HL-60/S4 treated with phorbol 12-myristate 13-acetate at 8.2 ng/mL for 4 days and 3 days (cell line): ENCODE data around the gene ERVK3-1.
"Not testable (repeated sequence)": the region's sequence is repeated elsewhere in the genome, so short reads cannot be mapped to it uniquely, and the experiment has no call there.

ENCODE experiments used
- in situ Hi-C: fragments of 300-500 bp; cut with MboI; formaldehyde crosslinking; loops from 2 replicates; pipeline ENCODE4 v1.15.0; 2022; ENCODE audit warnings: low sequenced_read_pairs

ERVK3-1 gene

DNA sequence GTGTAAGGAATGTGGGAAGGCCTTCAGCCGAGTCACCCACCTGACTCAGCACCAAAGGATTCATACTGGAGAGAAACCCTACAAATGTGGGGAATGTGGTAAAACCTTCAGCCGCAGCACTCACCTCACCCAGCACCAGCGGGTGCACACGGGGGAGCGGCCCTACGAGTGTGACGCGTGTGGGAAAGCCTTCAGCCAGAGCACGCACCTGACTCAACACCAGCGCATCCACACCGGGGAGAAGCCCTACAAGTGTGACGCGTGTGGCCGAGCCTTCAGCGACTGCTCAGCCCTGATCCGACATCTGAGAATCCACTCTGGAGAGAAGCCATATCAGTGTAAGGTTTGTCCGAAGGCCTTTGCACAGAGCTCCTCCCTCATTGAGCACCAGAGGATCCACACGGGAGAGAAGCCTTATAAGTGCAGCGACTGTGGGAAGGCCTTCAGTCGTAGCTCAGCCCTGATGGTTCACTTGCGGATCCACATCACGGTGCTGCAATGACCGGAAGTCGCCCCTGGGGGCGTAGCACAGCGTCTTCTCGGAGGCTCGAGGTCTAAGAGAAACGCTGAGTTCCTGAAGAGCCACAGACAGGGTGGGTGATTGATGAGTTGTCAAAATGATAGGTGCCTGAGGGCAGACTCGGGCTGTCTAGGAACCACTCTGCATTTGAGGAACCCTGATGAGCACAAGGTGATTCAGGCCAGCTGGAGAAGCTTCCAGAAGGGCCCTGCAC lies 33.8 kb downstream of the ERVK3-1 start:
- in situ Hi-C loops, result no loop called here

DNA sequence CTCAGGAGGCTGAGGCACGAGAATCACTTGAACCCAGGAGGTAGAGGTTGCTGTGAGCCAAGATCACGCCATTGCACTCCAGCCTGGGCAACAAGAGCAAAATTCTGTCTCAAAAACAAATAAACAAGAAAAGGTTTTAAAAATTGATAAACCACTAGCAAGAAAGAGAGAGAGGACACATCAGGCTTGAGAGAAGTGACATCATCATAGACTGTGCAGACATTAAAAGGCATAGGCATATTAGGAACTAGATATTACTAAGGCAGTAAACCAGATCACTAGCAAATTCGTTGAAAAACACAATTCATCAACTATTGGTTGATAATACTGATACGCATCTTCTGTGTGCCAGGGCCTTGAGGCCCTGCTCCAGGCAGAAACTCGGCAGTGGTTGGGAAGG lies 40.4 kb downstream of the ERVK3-1 start:
- in situ Hi-C loops, result no loop called here

DNA sequence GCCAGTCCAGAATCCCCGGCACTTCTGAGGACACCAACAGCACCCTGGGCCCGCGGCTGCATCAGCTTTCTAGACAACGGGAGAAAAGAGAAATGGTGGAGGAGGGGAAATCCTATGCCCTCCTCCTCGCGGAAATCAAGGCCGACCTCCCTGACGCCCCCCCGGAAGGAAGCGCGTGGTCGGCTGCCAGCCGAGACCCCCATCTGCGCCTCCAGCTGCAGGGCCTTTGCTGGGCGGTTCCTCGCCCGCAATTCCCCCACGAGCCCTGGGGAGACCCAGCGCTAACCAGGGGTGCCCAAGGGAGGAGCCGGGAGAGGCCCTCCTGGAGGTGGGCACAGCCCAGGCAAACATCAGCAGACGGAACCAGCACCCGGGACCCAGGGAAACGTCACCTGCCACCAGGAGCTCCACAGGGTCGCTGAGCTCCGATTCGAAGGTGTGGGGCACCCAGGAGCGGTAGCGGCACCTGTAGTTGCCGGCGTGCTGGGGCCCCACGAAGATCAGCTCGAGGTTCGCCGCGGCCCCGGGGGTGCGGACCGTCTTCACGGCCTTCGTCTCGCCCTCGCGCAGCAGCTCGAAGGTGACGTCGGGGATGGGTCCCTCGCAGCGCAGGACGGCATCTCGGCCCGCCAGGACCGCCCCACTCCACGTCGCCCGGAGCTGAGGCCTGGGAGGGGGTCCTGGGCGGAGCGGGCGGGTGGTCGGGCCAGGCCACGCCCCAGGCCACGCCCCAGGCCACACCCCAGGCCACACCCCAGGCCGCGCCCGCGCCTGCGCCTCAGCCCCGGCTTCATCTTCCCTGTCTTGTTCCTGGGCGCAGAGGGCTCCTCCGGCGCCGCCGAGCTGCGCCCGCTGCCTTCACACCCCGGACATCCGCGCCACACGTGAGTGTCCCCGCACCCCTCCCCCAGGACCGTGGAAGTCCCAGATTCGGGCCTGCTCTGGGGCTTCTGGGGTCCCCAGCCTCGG lies 42.1 kb downstream of the ERVK3-1 start:
- in situ Hi-C loops, result no loop called here

DNA sequence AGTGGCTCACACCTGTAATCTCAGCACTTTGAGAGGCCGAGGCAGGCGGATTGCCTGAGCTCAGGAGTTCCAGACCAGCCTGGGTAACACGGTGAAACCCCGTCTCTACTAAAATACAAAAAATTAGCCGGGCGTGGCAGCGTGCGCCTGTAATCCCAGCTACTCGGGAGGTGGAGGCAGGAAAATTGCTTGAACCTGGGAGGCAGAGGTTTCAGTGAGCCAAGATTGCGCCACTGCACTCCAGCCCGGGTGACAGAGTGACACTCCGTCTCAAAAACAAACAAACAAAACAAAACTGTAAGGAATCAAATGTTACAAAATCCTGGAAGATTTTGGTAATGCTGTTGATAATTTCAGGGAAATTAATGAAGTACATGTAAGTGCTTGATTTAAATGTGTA lies 42.9 kb downstream of the ERVK3-1 start:
- in situ Hi-C loops, result not testable (repeated sequence)

DNA sequence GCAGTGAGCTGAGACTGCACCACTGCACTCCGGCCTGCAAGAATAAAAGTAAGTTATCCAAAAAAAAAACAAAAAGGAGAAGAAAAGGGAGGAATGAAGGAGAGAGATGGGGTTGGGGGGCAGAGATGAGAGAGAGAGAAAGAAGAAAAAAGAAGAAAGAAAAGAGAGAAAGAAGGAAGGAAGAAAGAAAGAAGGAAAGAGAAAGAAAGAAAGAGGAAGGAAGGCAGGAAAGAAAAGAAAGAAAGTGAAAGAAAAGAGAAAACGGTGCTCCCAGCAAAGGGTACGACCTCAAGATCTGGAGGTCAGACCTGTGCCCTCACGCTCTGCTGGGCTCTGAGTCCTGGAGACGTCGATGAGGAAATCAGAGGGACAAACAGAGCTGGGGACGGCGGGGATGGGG lies 44.4 kb downstream of the ERVK3-1 start:
- in situ Hi-C loops, result no loop called here

DNA sequence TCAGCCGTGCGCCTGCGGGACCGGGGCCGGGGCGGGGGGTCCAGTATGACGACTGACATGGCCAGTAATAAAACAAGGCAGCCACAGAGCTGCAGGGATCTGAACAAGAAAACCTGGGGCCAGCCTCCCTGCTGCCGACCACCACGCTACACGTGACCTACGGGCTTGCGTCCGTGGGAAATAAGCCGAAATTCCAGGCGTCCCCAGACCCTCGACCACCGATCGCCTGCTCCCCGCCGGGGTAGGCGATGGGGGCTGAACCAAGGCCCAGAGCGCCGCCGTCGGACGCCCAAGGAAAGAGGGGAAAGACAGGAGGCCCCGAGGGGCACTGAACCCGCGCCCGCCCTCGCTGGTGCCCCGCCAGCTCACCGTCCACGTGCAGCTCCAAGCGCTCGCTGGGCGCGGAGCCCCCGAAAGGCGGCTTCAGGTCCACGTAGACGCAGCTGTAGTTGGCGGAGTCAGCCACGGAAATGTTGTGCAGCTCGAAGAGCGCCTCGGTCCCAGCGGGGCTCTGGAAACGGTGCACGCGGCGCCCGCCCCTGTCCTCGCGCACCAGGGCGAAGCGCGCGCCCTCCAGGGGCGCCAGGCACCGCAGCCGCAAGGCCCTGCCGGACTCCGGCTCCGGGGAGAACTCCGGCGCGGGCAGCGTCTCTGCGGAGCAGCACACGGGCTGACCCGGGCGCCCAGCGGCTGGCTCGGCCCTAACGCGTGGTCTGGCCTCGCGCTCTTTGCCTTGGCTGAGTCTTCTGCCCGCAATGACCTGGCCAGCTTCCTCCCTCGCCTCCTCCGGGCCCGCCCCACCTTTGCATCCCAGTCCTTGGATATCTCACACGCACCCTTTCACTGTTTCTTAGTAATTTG lies 45.1 kb downstream of the ERVK3-1 start:
- in situ Hi-C loops, result no loop called here

DNA sequence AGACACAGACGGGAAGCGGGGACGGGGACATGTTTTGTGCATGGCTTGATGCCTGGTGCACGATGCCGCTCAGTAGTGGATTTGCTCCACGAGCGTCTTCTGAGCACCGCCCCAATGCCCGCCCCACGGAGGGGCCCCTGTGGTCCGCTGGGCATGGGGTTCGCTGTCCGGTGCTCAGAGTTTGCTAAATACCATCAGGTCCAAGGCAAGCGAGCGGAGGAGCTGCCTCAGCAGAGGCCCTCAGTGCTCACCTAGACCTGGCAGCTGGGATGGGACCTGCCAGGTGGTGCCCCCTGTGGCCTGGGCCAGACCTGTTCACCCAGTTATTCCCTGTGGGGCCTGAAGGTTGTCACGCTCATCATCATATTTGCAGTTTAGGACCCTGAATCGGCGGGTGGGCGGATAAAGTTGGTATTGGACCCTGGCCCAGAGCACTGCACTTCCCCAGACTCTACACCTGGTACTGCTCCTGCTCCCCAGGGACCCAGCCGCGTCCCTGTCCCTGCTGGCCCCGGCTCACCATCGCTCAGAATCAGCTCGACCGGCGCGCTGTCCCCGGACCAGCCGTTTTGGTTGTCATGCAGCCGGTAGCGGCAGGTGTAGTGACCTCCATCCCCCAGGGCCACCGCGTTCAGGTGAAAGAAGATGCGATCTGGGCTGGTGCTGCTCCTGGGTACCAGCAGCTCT lies 45.8 kb downstream of the ERVK3-1 start:
- in situ Hi-C loops, result no loop called here

DNA sequence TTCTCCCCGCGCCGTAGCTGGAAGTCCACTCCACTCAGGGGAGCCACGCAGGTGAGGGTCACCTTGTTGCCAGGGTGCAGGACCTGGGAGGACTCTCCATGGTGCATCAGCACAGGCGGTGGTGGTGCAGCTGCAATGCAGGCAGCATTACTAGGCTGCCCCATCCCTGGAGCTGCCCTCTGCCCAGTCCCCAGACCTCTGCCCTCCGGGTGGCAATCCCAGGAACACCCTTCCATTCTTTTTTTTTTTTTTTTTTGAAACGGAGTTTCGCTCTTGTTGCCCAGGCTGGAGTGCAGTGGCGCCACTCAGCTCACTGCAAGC lies 46.3 kb downstream of the ERVK3-1 start:
- in situ Hi-C loops, result no loop called here

DNA sequence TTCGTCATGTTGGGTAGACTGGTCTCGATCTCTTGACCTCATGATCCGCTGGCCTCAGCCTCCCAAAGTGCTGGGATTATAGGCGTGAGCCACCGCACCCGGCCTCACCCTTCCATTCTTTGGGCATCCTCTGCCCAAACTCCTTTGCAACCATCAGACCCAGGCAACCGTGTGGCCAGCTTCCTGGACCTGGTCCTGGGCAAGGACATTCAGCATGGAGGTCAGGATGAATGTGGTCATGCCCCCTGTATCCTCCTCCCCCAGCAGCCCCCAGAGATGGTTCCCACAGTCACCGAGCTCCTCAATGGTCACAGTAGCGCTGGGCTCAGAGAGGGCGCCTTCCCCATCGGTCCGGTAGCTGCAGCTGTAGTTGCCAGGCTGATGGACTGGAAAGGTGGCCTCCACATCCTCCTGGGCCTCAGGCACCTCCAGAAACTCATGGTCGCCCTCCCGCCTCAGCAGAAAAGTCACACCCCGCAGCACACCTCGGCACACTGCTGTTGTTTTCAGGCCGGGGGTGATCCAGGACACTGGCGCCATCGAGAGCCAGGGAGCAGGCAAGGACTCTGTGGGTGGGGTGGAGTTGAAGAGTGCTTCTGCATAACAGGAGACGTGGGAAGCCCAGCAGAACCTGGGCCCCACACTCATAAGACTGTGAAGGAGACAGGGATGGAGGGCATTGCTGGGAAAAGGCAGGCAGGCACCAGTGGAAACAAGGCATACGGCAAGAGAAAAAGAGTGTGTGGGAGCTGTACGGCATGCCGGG lies 47.0 kb downstream of the ERVK3-1 start:
- in situ Hi-C loops, result no loop called here

DNA sequence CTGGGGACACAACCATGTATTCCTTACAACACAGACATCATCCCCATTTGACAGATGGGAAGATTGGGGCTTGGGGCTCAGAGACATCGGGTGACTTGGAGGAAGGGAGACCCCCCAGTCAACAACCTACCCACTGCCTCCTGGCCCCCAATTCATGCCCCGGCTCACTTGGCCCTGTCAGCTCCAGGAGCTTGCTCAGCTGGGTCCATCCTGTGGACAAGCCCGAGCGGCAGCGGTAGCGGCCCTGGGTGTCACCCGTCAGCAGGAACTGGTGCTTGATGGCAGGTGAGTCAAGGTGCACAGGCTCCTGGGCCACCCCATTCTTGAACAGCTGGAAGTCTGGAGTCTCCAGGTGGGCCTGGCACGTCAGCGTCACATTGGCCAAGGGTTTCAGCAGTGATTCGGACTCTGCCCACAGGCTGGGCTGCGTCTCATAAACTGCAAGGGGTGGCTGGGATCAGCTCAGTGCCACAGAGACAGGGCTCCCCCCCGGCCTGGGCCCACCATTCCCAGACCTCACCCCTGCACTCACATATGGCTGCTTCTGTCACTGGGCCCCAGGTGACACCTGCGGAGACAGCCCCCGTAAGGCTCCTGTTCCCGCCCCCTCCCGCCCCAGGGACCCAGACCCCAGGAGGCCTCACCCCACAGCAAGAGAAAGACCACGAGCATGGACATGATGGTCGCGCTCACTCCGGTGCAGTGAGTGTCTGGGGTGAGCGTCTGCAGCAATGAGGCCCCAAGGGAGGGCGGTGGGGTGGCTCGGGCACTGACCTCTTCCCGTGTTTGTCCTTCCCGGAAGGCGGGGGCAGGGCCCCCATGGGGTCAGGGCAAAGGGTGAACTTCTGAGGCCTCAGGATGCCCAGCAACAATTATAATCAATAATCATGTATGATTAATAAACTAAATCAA lies 47.8 kb downstream of the ERVK3-1 start, which contains the start of gene A1BG:
Gene A1BG (minus strand): TSS at position 733 of the 912 bp plus-strand sequence. CDS start 55 bp downstream, at position 678.
- in situ Hi-C loops, result no loop called here

DNA sequence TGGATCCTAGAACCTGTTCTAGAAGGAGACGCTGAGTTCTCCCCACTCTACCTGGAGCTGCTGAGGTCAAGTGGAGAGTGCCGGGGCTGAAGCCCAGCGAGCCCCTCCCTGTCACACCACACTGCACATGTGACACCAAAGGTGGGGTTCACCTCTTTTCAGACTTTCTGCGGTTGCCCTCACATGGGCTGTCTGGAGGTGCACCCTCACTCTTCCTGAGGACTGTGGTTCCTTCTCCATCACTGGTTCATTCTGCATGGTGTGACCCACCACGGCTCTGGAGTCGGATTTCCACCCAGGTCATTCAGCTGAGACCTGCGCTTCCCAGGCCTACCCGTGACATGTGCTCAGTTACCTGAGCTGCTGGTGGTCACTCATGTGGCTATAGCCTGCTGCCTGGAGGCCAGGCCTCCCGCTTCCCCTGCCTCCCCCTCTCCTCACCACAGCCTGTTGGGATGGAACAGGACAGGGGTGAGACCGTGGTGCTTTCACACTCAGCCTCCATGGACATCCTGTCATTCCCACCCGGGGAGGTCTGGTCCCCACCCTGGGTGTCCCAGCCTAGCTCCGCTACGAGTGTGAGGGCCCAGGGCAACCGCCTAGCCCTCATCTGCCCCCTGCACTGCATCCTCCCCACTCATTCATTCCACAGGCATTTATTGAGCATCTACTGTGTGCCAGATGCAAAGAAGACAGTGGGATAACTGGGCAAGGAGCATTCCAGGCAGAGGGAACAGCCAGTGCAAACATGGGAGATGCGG lies 48.7 kb downstream of the ERVK3-1 start:
- in situ Hi-C loops, result no loop called here

DNA sequence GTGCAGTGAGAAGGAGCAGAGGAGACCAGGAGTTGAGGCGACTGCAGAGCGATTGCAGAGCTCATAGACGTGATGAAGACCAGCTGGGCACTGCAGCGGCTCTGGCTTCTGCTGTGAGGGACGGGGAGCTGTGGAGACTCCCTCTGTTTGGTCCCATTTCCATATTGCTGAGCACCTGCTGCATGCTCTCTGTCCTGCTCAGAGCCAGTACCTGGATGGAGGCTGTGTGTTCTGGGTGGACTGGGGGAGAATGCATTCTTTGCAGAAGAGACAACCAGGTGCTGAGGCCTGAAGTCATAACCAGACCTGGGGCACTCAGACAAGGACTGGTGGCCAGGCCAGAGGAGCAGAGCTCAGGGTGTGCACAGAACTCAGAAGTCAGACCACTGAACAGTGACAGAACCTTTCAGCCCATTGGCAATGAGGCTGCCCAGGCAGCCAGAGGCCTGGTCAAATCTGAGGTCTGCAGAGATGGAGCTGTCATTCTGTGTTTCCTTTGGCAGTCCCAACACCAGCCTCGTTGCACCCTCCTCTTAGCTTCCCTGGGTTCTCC lies 49.4 kb downstream of the ERVK3-1 start:
- in situ Hi-C loops, result no loop called here

DNA sequence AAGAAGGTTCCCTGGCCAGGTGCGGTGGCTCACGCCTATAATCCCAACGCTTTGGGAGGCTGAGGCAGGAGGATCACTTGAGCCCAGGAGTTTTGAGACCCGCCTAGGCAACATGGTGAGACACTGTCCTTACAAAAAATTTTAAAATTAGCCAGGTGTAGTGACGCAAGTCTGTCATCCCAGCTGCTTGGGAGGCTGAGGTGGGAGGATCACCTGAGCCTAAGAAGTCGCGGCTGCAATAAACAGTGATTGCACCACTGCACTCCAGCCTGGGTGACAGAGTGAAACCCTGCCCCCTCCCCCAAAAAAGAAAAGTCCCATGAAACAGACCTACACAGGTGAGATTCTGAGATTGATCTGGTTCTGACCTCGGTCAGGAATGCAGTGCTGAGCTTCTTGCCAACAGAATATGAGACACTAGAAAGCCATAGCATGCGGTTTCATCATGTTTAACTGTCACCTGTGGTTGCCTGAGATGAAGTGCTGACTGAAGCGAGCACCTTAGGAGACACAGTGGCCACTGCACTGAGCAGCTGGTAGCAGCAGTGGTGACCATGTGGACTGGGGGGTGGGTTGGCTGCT lies 50.1 kb downstream of the ERVK3-1 start:
- in situ Hi-C loops, result no loop called here

DNA sequence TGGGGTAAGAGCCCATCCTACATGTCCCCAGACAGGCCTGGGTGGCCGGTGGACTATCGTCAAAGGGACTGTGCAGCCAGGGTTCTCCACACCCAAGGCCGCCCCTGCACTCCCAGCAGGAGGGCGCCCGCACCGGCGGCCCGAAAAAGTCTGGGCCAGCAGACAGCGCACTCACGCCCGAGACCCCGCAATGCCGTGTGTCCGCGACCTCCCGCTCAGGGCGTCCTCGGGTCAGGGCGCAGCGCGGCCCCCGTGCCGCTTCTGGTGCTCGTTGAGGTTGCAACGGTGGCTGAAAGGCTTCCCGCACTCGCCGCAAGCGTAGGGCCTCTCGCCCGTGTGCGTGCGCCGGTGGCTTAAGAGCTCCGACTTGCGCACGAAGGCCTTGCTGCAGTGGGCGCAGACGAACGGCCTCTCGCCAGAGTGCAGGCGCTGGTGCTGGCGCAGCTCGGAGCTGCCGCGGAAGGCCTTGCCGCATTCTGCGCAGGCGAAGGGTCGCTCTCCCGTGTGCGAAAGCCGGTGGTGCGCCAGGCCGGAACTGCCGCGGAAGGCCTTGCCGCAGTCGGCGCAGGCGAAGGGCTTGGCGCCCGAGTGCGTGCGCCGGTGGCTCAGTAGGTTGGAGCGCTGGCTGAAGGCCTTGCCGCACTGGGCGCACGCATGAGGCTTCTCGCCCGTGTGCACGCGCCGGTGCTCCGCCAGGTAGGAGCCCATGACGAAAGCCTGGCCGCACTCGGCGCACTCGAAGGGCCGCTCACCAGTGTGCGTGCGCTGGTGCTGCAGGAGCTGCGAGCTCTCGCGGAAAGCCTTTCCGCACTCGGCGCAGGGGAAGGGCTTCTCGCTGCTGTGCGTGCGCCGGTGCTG lies 51.0 kb downstream of the ERVK3-1 start:
- in situ Hi-C loops, result no loop called here

DNA sequence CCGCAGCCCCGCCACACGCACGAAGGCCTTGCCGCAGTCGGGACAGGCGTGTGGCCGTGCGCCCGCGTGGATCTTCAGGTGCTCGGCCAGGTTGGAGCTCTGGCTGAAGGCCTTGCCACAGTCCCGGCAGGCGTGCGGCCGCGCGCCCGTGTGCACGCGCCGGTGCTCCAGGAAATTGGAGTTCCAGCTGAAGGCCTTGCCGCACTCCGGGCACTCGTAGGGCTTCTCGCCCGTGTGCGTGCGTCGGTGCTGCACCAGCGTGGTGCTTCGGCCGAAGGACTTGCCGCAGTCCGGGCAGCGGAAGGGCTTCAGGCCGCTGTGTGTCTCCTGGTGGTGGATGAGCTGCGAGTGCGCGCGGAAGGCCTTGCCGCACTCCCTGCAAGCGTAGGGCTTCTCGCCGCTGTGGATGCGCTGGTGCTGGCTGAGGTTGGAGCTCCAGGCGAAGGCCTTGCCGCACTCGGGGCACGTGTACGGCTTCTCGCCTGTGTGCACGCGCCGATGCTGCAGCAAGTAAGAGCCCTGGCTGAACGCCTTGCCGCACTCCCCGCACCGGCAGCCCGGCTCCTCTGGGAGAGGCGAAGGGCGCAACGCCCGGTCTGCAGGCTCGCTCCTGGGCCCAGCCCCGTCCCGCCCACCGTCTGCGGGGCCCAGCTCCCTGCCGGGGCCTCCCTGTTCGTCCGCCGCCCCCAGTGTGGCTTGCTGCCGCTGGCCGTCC lies 51.7 kb downstream of the ERVK3-1 start:
- in situ Hi-C loops, result no loop called here
